Esophagus (tissue), 2 donors: ENCODE data around the gene FADS6. TPM values are rescaled to one million over a fixed set of nuclear protein-coding genes. Genes with fewer than 3 reads are reported as not detected.
"Not testable (repeated sequence)": the region's sequence is repeated elsewhere in the genome, so short reads cannot be mapped to it uniquely, and the experiment has no call there.

Source experiments
- H3K27ac ChIP-seq, 2 donors: one replicate each; pipeline ENCODE4 v1.5.1; 2013; ENCODE audit warnings: low read depth in 2 of 2, mild to moderate bottlenecking in 2 of 2, inconsistent platforms in 1 of 2, low read length in 1 of 2, moderate library complexity in 1 of 2
- H3K27me3 ChIP-seq, 2 donors: one replicate each; pipeline ENCODE4 v1.6.1; 2013; ENCODE audit warnings: low read length in 2 of 2, control low read depth in 1 of 2, mild to moderate bottlenecking in 1 of 2; ENCODE audit not compliant: insufficient read depth in 2 of 2, control insufficient read depth in 1 of 2
- H3K36me3 ChIP-seq, 2 donors: one replicate each; pipeline ENCODE4 v1.6.1; 2013; ENCODE audit warnings: low read length in 1 of 2; ENCODE audit not compliant: control insufficient read depth in 2 of 2, insufficient read depth in 2 of 2
- H3K4me1 ChIP-seq, 2 donors: one replicate each; pipeline ENCODE4 v1.6.1; 2013; ENCODE audit warnings: low read length in 1 of 2; ENCODE audit not compliant: control insufficient read depth in 2 of 2, insufficient read depth in 2 of 2
- H3K4me3 ChIP-seq, 2 donors: one replicate each; pipeline ENCODE4 v1.5.1; 2013; ENCODE audit warnings: low read length in 2 of 2, mild to moderate bottlenecking in 2 of 2, low read depth in 1 of 2, moderate library complexity in 1 of 2
- H3K9me3 ChIP-seq, 2 donors: one replicate each; pipeline ENCODE4 v1.6.1; 2013; ENCODE audit warnings: mild to moderate bottlenecking in 2 of 2, low read depth in 1 of 2, low read length in 1 of 2, moderate library complexity in 1 of 2; ENCODE audit not compliant: control insufficient read depth in 2 of 2, insufficient read depth in 1 of 2
- WGBS, 2 donors: extraction: QIAGEN DNeasy Blood & Tissue Kit; methylation state at CpG; one replicate each; pipeline ENCODE4 v1.1.7; 2013; 5-methylcytosine and 5-hydroxymethylcytosine counted together
- polyA plus RNA-seq, 2 donors: library from polyadenylated mRNA; stranded (reverse); fragments of 200-250 nt; gene quantifications; one replicate each; pipeline ENCODE4 v1.2.3, GENCODE V29; 2013
- donor health status: healthy with polysubstance abuse.
- donor health status: Bipolar disorder and iron deficiency.

The FADS6 gene
- polyA plus RNA-seq, 2 donors: 1.8 to 2.6 TPM

GRCh38 chr17:74909097-74909496 is 15.7 kb upstream of the FADS6 start:
- not testable (repeated sequence) for H3K4me3 ChIP-seq, H3K27me3 ChIP-seq, H3K36me3 ChIP-seq, H3K27ac ChIP-seq, H3K9me3 ChIP-seq
- peaks cover 0 to 11% of the 10 kb centered on the region in 2 donors for H3K4me1 ChIP-seq
- WGBS, 2 donors: 73 to 79% methylated on average over 4 of the region's 4 CpGs

- H3K27me3 ChIP-seq: no peaks in the 10 kb centered on the region
- H3K4me1 ChIP-seq: peaks cover 0 to 11% of the 10 kb centered on the region in 2 donors
- H3K9me3 ChIP-seq: no peaks in the 10 kb centered on the region
- H3K36me3 ChIP-seq: no peaks in the 10 kb centered on the region
- 95% methylated on average over 34 of the region's 34 CpGs for WGBS, 2 donors
- H3K4me3 ChIP-seq: no peak overlapping the region
- peak overlapping the region in 1 of 2 donors; percentile 54 for H3K27ac ChIP-seq
These were observed 13.6 kb upstream of the FADS6 start for GRCh38 chr17:74907012-74907411.

DNA sequence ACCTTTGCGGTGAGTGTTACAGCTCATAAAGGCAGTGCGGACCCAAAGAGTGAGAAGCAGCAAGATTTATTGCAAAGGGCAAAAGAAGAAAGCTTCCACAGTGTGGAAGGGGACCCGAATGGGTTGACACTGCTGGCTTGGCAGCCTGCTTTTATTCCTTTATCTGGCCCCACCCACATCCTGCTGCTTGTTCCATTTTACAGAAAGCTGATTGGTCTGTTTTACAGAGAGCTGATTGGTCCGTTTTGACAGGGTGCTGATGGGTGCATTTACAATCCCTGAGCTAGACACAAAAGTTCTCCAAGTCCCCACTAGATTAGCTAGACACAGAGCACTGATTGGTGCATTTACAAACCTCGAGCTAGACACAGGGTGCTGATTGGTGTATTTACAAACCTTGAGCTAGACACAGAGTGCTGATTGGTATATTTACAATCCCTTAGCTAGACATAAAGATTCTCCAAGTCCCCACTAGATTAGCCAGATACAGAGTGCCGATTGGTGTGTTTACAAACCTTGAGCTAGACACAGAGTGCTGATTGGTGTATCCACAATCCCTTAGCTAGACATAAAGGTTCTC is 12.9 kb upstream of the FADS6 start:
- 69 to 78% methylated on average over 6 of the region's 6 CpGs for WGBS, 2 donors

GRCh38 chr17:74904687-74905409 is 11.4 kb upstream of the FADS6 start:
- Histone ChIP-seq H3K36me3 (no peaks in the 10 kb centered on the region), H3K27ac (no peak overlapping the region), H3K9me3 (no peaks in the 10 kb centered on the region), H3K4me3 (no peak overlapping the region), H3K4me1 (peaks cover 0 to 17% of the 10 kb centered on the region in 2 donors), H3K27me3 (no peaks in the 10 kb centered on the region)
- 80 to 81% methylated on average over 7 of the region's 7 CpGs for WGBS, 2 donors

More for the DNA sequence above, 12.9 kb upstream of the FADS6 start:
- H3K27ac ChIP-seq, H3K4me3 ChIP-seq, H3K27me3 ChIP-seq, H3K36me3 ChIP-seq, H3K9me3 ChIP-seq: not testable (repeated sequence)
- peaks cover 0 to 11% of the 10 kb centered on the region in 2 donors for H3K4me1 ChIP-seq

- WGBS, 2 donors: 67 to 72% methylated on average over 6 of the region's 6 CpGs
- Histone ChIP-seq H3K36me3 (no peaks in the 10 kb centered on the region), H3K9me3 (no peaks in the 10 kb centered on the region), H3K4me1 (peaks cover 0 to 17% of the 10 kb centered on the region in 2 donors), H3K27me3 (no peaks in the 10 kb centered on the region), H3K27ac (no peak overlapping the region), H3K4me3 (no peak overlapping the region)
These were observed 10.2 kb upstream of the FADS6 start for GRCh38 chr17:74903671-74904070.

- no peaks in the 10 kb centered on the region for H3K36me3 ChIP-seq
- no peak overlapping the region for H3K27ac ChIP-seq
- 85 to 86% methylated on average over 9 of the region's 9 CpGs for WGBS, 2 donors
- H3K27me3 ChIP-seq: no peaks in the 10 kb centered on the region
- H3K4me3 ChIP-seq: no peak overlapping the region
- H3K9me3 ChIP-seq: no peaks in the 10 kb centered on the region
- peaks cover 0 to 19% of the 10 kb centered on the region in 2 donors for H3K4me1 ChIP-seq
These were observed 9.6 kb upstream of the FADS6 start for GRCh38 chr17:74903034-74903433.

GRCh38 chr17:74901353-74902135 is 8.1 kb upstream of the FADS6 start:
- no peaks in the 10 kb centered on the region for H3K9me3 ChIP-seq
- no peak overlapping the region for H3K27ac ChIP-seq
- peaks cover 0 to 12% of the 10 kb centered on the region in 2 donors for H3K4me1 ChIP-seq
- H3K36me3 ChIP-seq: no peaks in the 10 kb centered on the region
- 71 to 72% methylated on average over 14 of the region's 14 CpGs for WGBS, 2 donors
- no peak overlapping the region for H3K4me3 ChIP-seq
- H3K27me3 ChIP-seq: no peaks in the 10 kb centered on the region

DNA sequence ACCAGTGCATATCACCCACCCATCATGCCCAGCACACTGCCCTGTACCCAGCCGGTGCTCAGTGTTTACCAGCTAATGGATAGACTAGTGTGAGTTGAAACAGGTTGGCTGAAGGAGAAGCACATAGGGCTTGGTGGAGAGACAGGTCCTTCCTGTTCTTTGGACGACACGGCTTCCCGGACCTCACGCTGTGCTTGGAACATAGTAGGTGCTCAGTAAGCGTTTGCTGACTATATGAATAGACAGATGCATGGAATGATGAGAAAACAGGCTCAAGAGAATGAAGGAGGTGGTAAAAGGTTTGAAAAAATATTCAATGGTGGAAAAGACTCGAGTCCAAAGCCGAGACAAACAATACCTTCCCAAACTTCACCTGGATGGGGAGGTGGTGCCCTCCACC is 6.8 kb upstream of the FADS6 start:
- Histone ChIP-seq H3K27me3 (no peaks in the 10 kb centered on the region), H3K27ac (peak overlapping the region in 1 of 2 donors; percentile 27), H3K9me3 (no peaks in the 10 kb centered on the region), H3K4me1 (peaks cover 0 to 12% of the 10 kb centered on the region in 2 donors), H3K4me3 (no peak overlapping the region), H3K36me3 (no peaks in the 10 kb centered on the region)
- 67 to 71% methylated on average over 8 of the region's 8 CpGs for WGBS, 2 donors

- no peaks in the 10 kb centered on the region for H3K36me3 ChIP-seq
- H3K9me3 ChIP-seq: no peaks in the 10 kb centered on the region
- peaks cover 5 to 12% of the 10 kb centered on the region in 2 donors for H3K4me1 ChIP-seq
- 59 to 64% methylated on average over 11 of the region's 11 CpGs for WGBS, 2 donors
- peak overlapping the region; percentile 23 to 44 for H3K27ac ChIP-seq
- peaks cover 0 to 3% of the 10 kb centered on the region in 2 donors for H3K27me3 ChIP-seq
- H3K4me3 ChIP-seq: no peak overlapping the region
These were observed 5.0 kb upstream of the FADS6 start for GRCh38 chr17:74898376-74898946.
